GM21737 (cell line): ENCODE data around the gene FBXL17.

Experiments used
- ATAC-seq: cut with Tn5 transposase; IDR thresholded peaks from one replicate; pipeline ENCODE4 v1.9.1; 2021; ENCODE audit warnings: mild to moderate bottlenecking, moderate library complexity; ENCODE audit not compliant: unreplicated experiment

The FBXL17 gene

GRCh38 chr5:108255468-108255867 is 126.4 kb downstream of the FBXL17 start:
- no peak for ATAC-seq

- ATAC-seq = no peak
Measured at GRCh38 chr5:108251350-108251749, 130.5 kb downstream of the FBXL17 start.

- no peak for ATAC-seq
Measured at GRCh38 chr5:108249785-108250426, 132.0 kb downstream of the FBXL17 start.

GRCh38 chr5:108249095-108249784 is 132.7 kb downstream of the FBXL17 start:
- ATAC-seq = no peak

DNA sequence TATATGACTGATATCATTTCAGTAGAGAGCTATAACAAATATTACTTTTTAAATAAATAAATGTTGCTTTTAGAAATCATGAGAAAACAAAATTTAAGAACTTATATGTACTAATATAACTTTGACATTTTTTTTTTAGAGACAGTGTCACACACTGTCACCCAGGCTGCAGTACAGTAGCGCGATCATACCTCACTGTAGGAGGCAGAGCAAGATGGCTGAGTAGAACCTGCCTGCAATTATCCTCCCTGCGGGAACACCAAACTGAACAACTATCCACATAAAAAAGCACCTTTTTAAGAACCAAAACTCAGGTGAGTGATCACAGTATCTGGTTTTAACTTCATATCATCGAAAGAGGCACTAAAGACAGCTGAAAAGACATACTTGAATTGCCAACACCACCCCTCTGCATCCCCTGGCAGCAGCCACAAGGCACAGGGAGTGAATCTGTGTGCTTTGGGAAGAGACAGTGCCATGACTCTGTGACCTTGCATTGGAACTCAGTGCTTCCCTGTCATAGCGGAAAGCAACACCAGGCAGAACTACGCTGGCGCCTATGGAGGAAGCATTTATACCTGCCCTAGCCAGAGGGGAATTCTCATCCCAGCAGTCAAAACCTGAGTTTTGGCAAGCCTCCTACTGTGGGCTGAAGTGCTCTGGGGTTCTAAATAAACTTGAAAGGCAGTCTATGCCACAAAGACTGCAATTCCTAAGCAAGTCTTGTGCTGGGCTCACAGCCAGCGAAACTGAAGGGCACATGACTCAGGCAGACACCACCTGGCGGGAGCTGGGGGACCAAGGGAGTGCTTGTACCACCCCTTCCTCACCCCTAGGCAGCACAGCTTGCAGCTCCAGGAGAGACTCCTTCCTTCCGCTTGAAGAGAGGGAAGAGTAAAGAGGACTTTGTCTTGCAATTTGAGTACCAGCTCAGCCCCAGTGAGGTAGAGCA is 142.7 kb downstream of the FBXL17 start:
- ATAC-seq = no peak

- ATAC-seq = no peak
Measured at GRCh38 chr5:108238461-108238860, 143.4 kb downstream of the FBXL17 start.

GRCh38 chr5:108233617-108234155 is 148.2 kb downstream of the FBXL17 start:
- ATAC-seq = no peak

DNA sequence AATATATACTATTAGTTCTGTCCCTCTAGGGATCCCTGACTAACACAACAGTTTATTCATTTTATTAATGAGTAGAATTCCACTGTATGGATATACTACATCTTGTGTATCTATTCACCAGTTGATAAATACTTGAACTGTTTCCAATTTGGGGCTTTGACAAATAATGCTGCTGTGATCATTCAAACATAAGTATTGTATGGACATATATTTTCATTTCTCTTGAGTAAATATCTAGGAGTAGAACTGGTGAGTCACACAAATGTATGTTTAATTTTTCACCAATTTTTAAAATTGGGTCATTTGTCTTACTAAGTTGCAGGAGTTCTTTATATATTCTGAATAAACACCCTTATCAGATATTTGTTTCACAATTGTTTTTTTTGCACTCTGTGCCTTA is 149.1 kb downstream of the FBXL17 start:
- no peak for ATAC-seq

- no peak for ATAC-seq
Measured at GRCh38 chr5:108222011-108222410, 159.9 kb downstream of the FBXL17 start.

- ATAC-seq = no peak
Measured at GRCh38 chr5:108220834-108221233, 161.1 kb downstream of the FBXL17 start.

- ATAC-seq = no peak
Measured at GRCh38 chr5:108216890-108217289, 165.0 kb downstream of the FBXL17 start.

GRCh38 chr5:108214857-108215256 is 167.0 kb downstream of the FBXL17 start:
- no peak for ATAC-seq

DNA sequence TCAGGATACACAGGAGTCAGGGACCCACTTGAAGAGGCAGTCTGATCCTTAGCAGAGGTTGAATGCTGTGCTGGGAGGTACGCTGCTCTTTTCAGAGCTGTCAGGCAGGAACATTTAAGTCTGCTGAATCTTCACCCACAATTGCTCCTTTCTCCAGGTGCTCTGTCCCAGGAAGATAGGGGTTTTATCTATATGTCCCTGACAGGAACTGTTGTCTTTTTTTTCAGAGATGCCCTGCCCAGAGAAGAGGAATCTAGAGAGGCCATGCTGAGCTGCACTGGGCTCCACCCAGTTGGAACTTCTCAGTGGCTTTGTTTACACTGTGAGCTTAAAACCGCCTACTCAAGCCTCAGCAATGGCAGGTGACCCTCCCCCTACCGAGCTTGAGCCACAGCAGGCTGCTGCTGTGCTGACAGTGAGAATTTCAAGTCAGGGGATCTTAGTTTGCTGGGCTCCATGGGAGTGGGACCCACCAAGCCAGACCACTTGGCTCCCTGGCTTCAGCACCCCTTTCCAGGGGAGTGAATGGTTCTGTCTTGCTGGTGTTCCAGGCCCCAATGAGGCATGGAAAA is 169.0 kb downstream of the FBXL17 start:
- no peak for ATAC-seq

- no peak for ATAC-seq
Measured at GRCh38 chr5:108206707-108207106, 175.2 kb downstream of the FBXL17 start.

DNA sequence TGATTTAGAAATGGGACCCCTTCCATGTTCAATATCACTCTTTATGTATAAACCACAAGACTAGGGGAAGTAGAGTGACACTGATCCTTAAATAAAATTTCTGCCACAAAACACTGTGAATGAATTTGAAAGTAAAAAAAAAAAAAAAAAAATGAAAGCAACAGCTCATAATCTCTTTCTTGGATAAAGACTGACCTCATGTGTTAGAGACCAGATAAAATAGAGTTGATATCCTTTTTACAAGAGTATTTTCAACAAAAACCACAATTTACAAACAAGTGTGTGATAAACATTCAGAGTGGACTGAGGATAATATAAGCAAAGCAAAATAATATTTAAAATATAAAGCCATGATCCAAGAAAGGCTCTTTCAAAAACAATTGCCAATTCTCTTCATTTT is 180.2 kb downstream of the FBXL17 start:
- ATAC-seq = no peak

DNA sequence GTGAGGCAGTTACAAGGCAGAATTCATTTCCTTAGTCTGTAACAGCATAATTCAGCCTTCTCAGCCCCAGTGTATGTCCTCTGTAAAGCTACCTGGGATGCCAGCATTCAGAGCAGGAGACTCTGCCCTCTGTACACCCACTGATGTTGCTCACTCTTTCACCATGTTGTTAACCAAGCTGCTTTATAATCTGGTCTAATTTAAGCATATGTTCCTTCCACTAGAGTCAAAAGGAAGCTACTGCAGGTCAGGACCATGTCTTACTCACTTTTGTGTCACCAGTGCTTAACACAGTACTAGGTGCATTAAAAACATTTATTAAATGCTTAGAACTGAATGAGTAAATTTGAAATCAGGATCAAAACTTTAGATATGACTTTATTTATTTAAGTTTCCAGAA is 185.6 kb downstream of the FBXL17 start:
- ATAC-seq = no peak

GRCh38 chr5:108193021-108193795 is 188.7 kb downstream of the FBXL17 start:
- no peak for ATAC-seq

DNA sequence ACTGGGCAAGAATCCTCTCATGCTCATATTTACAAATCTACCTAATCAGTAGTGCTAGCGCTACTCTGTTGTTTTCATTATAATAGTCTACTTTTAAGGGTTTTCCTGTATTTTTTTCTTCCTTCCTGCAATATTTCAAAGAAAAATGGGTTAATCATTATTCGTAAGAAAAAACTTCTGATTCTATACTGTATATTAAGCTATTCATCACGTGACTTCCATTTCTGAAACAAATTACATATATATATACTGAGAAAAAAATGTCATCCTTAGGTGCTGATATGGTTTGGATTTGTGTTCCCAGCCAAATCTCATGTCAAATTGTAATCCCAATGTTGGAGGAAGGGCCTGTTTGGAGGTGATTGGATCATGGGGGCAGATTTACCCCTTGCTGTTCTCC is 197.0 kb downstream of the FBXL17 start:
- no peak for ATAC-seq

DNA sequence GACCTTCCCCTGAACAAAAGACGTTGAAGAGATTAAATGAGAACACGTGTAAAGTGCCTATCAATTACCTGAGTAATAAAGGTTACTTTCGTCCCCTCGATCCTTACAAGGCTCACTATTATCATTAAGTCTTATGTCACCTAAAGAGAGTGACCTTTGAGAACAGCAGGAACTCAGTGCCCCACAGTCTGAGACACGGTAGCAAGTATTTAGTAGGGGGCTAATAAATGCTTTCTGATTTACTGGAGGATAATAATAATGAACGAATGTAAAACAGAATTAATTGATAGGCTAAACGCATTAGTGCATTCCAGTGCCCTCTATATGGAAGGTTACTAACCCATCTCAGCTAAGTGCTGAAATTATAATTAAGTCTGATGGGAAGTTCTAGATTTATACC is 199.9 kb downstream of the FBXL17 start:
- no peak for ATAC-seq

- no peak for ATAC-seq
Measured at GRCh38 chr5:108174286-108174685, 207.6 kb downstream of the FBXL17 start.
